ENCODE measurements around the gene BRD3OS. TPM values are rescaled to one million over a fixed set of nuclear protein-coding genes. Genes with fewer than 3 reads are reported as not detected.

Gene BRD3OS
- total and polyA plus RNA-seq, 2 experiments from 2014 or later = 9.2 to 16.0 TPM

GRCh38 chr9:133977421-133978201, 47.7 kb upstream of the BRD3OS start:
- Histone ChIP-seq H4K20me1 (replicated peaks; ENCODE audit: insufficient read depth) (peaks cover 9% of the 10 kb centered on the region), H3K4me1 (ENCODE audit: insufficient read depth) (no peaks in the 10 kb centered on the region; the same call in 1 of the 2 replicates), H3K27me3 (ENCODE audit: insufficient read depth) (no peaks in the 10 kb centered on the region), H3K4me2 (no peak overlapping the region), H2AFZ (no peak overlapping the region), H3K4me3 (no peak overlapping the region), H3K27ac (ENCODE audit: low read depth) (no peak overlapping the region), H3K79me2 (replicated peaks; ENCODE audit: insufficient read depth) (peaks cover 97% of the 10 kb centered on the region), H3F3A (replicated peaks; ENCODE audit: low read depth) (no peaks in the 10 kb centered on the region), H3K36me3 (ENCODE audit: insufficient read depth) (no peaks in the 10 kb centered on the region), H3K9me2 (ENCODE audit: insufficient read depth) (no peaks in the 10 kb centered on the region)
- Mint-ChIP-seq H3K27ac (no peak overlapping the region), H3K4me3 (no peak overlapping the region), H3K27me3 (ENCODE audit: insufficient read depth, low read depth, poor library complexity) (peaks cover 9% of the 10 kb centered on the region), H3K9me3 (no peaks in the 10 kb centered on the region), H3K4me1 (peaks cover 36% of the 10 kb centered on the region), H3K36me3 (ENCODE audit: low read depth) (no peaks in the 10 kb centered on the region)
- ATAC-seq = no peak
- no peak for TF ChIP-seq EZH2phosphoT487 (IDR thresholded peaks at IDR 0.05; ENCODE audit: unreplicated experiment)
- no peak for TF ChIP-seq JUNB (IDR thresholded peaks at IDR 0.05; ENCODE audit: unreplicated experiment)
- TF ChIP-seq EZH2 (IDR thresholded peaks at IDR 0.05; ENCODE audit: low read depth, unreplicated experiment) = no peak
- no peak for TF ChIP-seq CTCF (conservative IDR thresholded peaks at IDR 0.05; ENCODE audit: low read depth in 2 of 2)
- no peak for TF ChIP-seq ZNF331 (CRISPR knock-in tag; IDR thresholded peaks at IDR 0.05; ENCODE audit: low read depth)
- no peak for TF ChIP-seq POLR2AphosphoS5 (IDR thresholded peaks at IDR 0.05; ENCODE audit: low read depth)
- no peak for TF ChIP-seq NANOG (IDR thresholded peaks at IDR 0.05; ENCODE audit: borderline replicate concordance)
- no peak for TF ChIP-seq STAT1 (IDR thresholded peaks at IDR 0.05; ENCODE audit: unreplicated experiment)
- TF ChIP-seq ZNF114 (CRISPR knock-in tag; IDR thresholded peaks at IDR 0.05) = no peak
- TF ChIP-seq CREB1 (CRISPR knock-in tag; IDR thresholded peaks at IDR 0.05; ENCODE audit: low read depth) = no peak
- TF ChIP-seq, protein P1, sequence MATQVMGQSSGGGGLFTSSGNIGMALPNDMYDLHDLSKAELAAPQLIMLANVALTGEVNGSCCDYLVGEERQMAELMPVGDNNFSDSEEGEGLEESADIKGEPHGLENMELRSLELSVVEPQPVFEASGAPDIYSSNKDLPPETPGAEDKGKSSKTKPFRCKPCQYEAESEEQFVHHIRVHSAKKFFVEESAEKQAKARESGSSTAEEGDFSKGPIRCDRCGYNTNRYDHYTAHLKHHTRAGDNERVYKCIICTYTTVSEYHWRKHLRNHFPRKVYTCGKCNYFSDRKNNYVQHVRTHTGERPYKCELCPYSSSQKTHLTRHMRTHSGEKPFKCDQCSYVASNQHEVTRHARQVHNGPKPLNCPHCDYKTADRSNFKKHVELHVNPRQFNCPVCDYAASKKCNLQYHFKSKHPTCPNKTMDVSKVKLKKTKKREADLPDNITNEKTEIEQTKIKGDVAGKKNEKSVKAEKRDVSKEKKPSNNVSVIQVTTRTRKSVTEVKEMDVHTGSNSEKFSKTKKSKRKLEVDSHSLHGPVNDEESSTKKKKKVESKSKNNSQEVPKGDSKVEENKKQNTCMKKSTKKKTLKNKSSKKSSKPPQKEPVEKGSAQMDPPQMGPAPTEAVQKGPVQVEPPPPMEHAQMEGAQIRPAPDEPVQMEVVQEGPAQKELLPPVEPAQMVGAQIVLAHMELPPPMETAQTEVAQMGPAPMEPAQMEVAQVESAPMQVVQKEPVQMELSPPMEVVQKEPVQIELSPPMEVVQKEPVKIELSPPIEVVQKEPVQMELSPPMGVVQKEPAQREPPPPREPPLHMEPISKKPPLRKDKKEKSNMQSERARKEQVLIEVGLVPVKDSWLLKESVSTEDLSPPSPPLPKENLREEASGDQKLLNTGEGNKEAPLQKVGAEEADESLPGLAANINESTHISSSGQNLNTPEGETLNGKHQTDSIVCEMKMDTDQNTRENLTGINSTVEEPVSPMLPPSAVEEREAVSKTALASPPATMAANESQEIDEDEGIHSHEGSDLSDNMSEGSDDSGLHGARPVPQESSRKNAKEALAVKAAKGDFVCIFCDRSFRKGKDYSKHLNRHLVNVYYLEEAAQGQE (IDR thresholded peaks at IDR 0.05; ENCODE audit: unreplicated experiment) = no peak
- no peak for TF ChIP-seq ZNF462 (CRISPR knock-in tag; IDR thresholded peaks at IDR 0.05)
- TF ChIP-seq, protein P2, sequence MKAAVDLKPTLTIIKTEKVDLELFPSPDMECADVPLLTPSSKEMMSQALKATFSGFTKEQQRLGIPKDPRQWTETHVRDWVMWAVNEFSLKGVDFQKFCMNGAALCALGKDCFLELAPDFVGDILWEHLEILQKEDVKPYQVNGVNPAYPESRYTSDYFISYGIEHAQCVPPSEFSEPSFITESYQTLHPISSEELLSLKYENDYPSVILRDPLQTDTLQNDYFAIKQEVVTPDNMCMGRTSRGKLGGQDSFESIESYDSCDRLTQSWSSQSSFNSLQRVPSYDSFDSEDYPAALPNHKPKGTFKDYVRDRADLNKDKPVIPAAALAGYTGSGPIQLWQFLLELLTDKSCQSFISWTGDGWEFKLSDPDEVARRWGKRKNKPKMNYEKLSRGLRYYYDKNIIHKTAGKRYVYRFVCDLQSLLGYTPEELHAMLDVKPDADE (IDR thresholded peaks at IDR 0.05) = no peak
- no peak for DNase-seq (ENCODE audit: low spot score)
